T1000 (cell line): ENCODE measurements around the gene SH2B2.
"Not testable (repeated sequence)": the region's sequence is repeated elsewhere in the genome, so short reads cannot be mapped to it uniquely, and the experiment has no call there.

Source experiments
- DNase-seq: peaks from one replicate; lab custom pipeline; 2025; ENCODE audit warnings: mixed read lengths; lab: John Stamatoyannopoulos, UW

The SH2B2 gene

GRCh38 chr7:102285540-102286236 is 980 bp upstream of the SH2B2 start:
- no peak for DNase-seq

GRCh38 chr7:102287111-102287980 is 678 bp downstream of the SH2B2 start:
- DNase-seq: peak; percentile 37

- DNase-seq: no peak
These were observed 1.3 kb downstream of the SH2B2 start for GRCh38 chr7:102287981-102288278.

GRCh38 chr7:102288285-102288930 is 1.7 kb downstream of the SH2B2 start:
- no peak for DNase-seq

GRCh38 chr7:102289057-102289456 is 2.4 kb downstream of the SH2B2 start:
- no peak for DNase-seq

GRCh38 chr7:102291056-102291915 is 4.6 kb downstream of the SH2B2 start:
- DNase-seq: no peak

- DNase-seq: no peak
These were observed 5.2 kb downstream of the SH2B2 start for GRCh38 chr7:102291916-102292267.

- DNase-seq: no peak
These were observed 6.4 kb downstream of the SH2B2 start for GRCh38 chr7:102292813-102293798.

GRCh38 chr7:102294589-102294988 is 7.9 kb downstream of the SH2B2 start:
- DNase-seq: no peak

GRCh38 chr7:102295346-102296178 is 8.9 kb downstream of the SH2B2 start:
- DNase-seq: no peak

- DNase-seq: no peak
These were observed 9.4 kb downstream of the SH2B2 start for GRCh38 chr7:102296179-102296438.

- no peak for DNase-seq
These were observed 9.8 kb downstream of the SH2B2 start for GRCh38 chr7:102296514-102296913.

GRCh38 chr7:102297487-102298218 is 11.0 kb downstream of the SH2B2 start:
- no peak for DNase-seq

- no peak for DNase-seq
These were observed 14.1 kb downstream of the SH2B2 start for GRCh38 chr7:102300643-102301221.

- DNase-seq: not testable (repeated sequence)
These were observed 14.7 kb downstream of the SH2B2 start for GRCh38 chr7:102301367-102301766.

GRCh38 chr7:102302025-102302424 is 15.4 kb downstream of the SH2B2 start:
- DNase-seq: no peak

- no peak for DNase-seq
These were observed 17.2 kb downstream of the SH2B2 start for GRCh38 chr7:102303669-102304422.

GRCh38 chr7:102304668-102305067 is 18.0 kb downstream of the SH2B2 start:
- no peak for DNase-seq
